HG03135 (cell line): ENCODE data around the gene IYD.
"Not testable (repeated sequence)": the region's sequence is repeated elsewhere in the genome, so short reads cannot be mapped to it uniquely, and the experiment has no call there.

Experiments used
- ATAC-seq: cut with Tn5 transposase; IDR thresholded peaks from one replicate; pipeline ENCODE4 v1.9.1; 2021; ENCODE audit warnings: mild to moderate bottlenecking, moderate library complexity; ENCODE audit not compliant: unreplicated experiment

The IYD gene

DNA sequence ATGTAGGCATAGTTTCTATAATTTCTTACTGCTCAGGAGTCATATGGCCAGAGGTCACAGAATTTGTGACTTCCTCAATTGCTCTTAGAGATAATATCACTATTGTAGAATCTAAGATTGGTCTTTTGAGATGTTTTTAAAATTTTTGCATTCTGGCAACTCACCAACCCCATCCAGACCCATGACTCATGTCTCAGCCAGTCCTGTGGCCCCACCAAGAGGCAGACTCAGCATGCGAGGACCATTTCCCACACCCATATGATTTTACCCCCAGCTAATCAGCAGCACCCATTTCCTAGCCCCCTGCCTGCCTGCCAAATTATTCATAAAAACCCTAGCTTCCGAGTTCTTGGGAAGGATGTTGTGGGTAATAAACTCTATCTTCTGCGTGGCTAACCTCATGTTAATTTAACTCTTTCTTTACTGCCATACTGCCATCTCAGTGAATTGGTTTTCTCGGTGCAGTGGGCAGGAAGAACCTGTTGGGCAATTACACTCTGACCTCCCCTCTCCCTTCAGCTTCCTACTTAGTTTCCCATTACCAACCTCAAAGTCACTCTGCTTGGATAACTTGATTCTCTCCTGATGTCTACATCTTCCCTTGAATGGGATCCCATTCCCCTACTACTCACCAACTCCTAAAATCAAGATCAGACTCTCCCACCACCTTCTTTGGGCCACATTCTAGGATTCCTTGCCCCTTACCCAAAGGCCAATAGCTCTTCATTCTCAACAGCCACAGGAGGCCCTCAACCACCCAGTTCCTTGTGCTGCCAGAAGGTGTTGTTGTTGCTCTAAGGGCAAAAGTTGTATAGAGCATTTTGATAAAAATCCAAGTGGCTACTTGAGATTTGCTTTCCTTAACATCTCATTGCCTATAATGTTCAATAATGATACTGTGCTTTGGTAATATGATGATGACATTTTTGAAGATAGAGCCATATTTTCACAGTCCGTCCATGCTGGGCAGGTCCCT lies 16.2 kb upstream of the IYD start:
- no peak for ATAC-seq

- no peak for ATAC-seq
Measured at GRCh38 chr6:150353445-150353844, 15.4 kb upstream of the IYD start.

DNA sequence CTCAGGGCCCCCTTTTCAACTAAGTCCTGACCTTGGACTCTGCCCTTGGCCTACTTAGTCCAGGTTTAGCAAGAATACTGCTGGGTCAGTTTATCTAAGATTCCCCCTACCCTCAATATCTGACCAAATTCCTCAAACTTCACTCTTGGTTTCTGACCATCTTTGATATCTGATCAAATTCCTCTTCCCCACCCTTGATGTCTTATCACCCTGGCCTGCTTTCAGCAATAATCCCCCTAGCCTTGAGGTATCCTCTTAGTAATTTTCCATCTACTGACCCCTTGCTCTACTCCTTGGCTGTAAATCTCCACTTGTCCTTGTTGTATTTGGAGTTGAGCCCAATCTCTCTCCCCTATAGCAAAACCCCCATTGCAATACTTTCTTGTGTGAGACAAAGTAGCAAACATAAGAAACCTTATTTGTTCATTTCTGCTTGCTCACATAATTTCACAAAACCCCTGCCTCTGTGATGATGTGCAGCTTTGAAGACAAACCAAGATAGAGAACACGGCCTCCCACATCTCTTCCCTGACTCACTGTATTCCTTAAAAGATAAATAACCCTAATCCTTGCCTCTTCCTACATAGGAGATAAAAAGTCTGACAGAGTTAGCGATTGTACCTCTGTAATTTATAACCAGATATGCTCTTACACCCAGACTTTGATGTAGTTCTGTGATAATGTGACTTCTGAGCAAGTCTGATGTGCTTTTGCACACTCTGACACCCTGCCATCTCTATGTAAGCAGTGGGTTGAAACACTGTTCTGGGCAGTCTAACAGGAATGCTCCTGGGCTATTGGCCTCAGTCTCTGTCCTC lies 13.8 kb upstream of the IYD start:
- no peak for ATAC-seq

GRCh38 chr6:150355932-150356331 lies 12.9 kb upstream of the IYD start:
- ATAC-seq: no peak

DNA sequence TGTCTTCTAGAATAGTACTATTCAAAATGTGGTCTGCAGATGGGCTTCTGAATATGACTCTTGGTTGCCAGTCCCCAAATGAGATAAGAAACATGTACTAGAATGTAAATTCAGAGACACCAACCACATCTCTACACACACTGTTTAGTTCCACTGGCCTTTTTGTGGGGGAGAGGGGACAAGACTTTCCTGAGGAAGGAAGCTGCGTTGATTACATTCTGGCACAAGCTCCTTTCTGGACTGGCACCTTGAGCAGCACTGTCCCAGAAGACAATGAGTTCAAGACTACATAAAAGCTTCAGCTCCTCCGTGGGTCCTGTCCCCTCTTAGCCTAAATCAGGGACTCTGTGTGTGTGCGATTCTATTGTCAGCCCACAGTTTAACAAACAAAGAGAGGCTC lies 6.9 kb upstream of the IYD start:
- no peak for ATAC-seq

DNA sequence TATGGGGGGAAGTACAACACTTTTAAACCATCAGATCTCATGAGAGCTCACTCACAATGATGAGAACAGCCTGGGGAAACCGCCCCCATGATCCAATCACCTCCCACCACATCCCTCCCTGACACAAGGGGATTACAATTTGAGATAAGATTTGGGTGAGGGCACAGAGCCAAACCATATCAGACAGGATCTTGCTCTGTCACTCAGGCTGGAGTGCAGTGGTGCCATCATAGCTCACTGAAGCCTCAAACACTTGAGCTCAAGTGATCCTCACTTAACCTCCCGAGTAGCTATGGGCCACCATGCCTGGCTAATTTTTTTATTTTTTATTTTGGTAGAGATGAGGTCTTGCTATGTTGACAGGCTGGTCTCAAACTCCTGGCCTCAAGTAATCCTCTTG lies 5.1 kb upstream of the IYD start:
- ATAC-seq: no peak

GRCh38 chr6:150366118-150366778 lies 2.6 kb upstream of the IYD start:
- no peak for ATAC-seq

DNA sequence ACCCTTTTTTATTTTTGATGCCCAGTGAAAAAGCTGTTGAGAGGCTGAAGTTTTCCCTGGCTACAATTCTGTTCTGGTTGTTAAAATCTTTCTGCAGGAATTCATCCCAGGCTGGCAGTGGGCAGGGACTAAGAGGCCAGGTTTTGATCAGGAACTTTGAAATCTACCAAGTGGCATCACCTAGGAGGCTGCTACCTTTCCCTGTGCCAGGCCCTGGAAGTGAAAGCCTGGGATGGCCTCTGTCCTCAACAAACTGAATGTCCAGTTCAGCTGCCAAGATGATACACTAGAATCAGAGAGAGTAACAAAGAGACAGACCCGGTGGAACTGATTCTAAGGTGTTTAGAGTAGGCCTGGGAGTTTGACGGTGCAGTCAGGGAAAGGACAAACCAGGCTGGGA lies 596 bp downstream of the IYD start:
- no peak for ATAC-seq

DNA sequence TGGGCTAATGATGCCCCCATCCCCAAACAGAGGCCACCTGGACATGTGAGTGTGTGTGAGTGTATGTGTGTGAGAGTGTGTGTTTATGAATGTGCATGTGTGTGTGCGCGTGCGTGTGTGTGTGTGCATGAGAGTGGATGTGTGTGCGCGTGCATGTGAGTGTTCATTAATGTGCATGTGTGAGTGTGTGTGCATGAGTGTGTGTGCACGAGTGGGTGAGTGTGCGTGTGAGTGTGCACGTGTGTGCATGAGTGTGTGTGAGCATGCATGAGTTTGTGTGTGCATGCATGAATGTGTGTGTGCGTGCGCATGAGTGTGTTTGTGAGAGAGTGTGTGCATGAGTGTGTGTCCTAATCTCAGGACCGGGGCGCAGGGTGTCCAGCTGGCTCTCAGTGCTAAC lies 1.3 kb downstream of the IYD start:
- no peak for ATAC-seq

DNA sequence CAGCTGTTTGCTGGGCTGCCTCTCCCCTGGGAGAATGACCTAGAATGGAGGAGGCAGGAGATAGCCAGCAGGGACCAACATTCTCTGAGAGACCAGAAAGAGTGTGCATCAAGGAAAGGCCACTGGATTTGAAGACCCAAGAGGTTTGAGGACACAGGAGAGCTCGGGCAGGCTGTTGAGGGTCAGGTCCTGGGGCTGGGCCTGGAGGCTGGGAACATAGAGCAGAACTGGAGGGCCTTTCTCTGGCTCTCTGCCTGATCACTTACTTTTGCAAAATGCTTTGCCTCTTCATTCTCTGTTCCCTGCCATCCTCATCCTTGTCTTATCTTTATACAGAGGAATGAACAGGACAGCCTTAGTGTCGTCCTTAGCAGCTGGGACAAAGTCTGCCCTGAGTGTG lies 2.5 kb downstream of the IYD start:
- no peak for ATAC-seq

- no peak for ATAC-seq
Measured at GRCh38 chr6:150372051-150372450, 3.2 kb downstream of the IYD start.

DNA sequence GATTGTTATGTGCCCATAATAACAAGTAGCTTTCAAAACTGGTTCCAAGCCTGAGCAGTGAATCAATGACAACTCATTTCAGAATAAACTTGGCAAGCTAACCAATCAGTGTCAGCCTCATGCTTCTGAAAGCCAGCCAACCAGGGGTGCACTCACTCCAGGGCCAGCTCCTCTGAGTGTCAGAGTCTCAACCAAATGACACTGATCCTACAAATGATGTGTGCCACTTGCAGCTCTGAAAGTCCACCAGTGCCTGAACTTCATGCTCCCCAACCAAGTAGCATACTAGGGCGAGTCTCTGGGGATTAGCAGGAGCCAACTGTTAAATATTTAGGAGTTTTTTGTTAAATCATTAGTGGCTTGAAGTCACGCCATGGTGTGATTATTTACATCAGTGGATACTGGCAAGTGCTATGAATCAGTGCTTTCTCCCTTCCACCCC lies 4.5 kb downstream of the IYD start:
- no peak for ATAC-seq

GRCh38 chr6:150374346-150374745 lies 5.5 kb downstream of the IYD start:
- ATAC-seq: not testable (repeated sequence)

GRCh38 chr6:150377211-150377781 lies 8.5 kb downstream of the IYD start:
- ATAC-seq: no peak

DNA sequence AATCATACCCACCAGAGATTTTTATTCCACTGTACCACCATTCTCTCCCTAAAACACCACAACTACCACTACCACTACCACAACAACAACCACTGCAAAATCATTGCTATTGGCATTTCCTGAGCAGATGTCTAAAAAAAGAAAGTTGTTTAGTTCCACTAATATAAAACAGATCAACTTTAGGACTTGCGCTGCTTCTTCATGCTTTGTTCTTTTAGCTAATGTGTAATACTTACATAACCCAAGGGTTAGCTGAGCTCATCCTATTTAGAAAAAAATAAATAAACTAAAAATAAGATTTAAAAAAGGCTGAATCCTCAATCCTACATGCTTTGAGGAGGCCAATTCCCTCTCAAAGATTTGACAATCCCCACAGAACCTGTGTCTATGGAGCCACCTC lies 11.4 kb downstream of the IYD start:
- ATAC-seq: no peak

DNA sequence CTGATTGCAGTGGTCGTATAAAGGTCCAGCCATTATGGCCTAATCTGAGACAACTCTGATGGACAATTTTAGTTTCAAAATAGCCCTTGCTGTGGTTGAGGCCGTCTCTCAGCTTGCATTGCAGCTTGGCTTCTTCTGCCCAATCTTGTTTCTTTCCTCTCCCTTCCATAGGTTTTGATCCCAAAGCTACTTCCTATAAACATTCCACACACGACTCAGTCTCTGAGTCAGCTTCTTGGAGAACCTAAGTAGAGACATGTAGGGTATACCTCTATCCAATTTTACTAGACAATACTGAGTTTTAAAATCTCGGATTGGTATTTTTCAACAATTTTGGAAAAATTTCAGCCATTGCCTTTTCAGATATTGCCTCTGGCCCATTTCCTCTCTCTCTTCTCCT lies 13.4 kb downstream of the IYD start:
- ATAC-seq: no peak

- no peak for ATAC-seq
Measured at GRCh38 chr6:150391414-150391813, 22.6 kb downstream of the IYD start.

GRCh38 chr6:150391890-150392289 lies 23.1 kb downstream of the IYD start:
- ATAC-seq: no peak

- no peak for ATAC-seq
Measured at GRCh38 chr6:150392452-150393220, 23.8 kb downstream of the IYD start.
